K562 (cell line): ENCODE measurements around the gene GTPBP6. TPM values are rescaled to one million over a fixed set of nuclear protein-coding genes. Genes with fewer than 3 reads are reported as not detected.
A peak's percentile ranks its signal among the peaks of the same experiment; 100 is the strongest.

ENCODE experiments used
- ATAC-seq: fragments of 200-7000 bp; cut with Tn5 transposase; 3 replicates; pipeline ENCODE4 v1.9.1; 2020; ENCODE audit warnings: moderate library complexity
- BruUV-seq: library from RNA; stranded (reverse); fragments of 400-500 nt; replicated peaks from 2 replicates; lab custom pipeline; 2021; lab: Mats Ljungman, UMichigan
- CTCF ChIA-PET: fragments of 300-600 bp; formaldehyde crosslinking; extraction: SDS; loops from one replicate; lab custom pipeline; 2021; ENCODE audit warnings: low intra/inter-chr PET ratio; lab: Yijun Ruan, JAX
- POLR2A ChIA-PET: fragments of 300-600, 350-650 bp; sonication (Branson Sonifier 250); formaldehyde crosslinking; extraction: SDS; loops from one replicate; lab custom pipeline; 2021; ENCODE audit warnings: antibody characterized with exemption, inconsistent platforms; lab: Yijun Ruan, JAX
- DNase-seq, 4 experiments: peaks; one replicate each; pipeline versions ENCODE4 v3.0.0 to v3.0.0-alpha.2; 2011 to 2018; ENCODE audit warnings: low spot score in 3 of 4, mixed read lengths in 3 of 4; ENCODE audit errors: extremely low read depth in 1 of 4
- FAIRE-seq: peaks from 2 replicates; lab custom pipeline; 2011; peaks lifted over from hg19 to GRCh38; lab: Jason Lieb, UNC
- H2AFZ ChIP-seq: 2 replicates; pipeline ENCODE4 v1.6.0; 2011; ENCODE audit warnings: low read depth, low read length, control low read depth, inconsistent platforms
- H3K27ac ChIP-seq: fragments of 200-600 bp; 3 replicates; pipeline ENCODE4 v1.8.0; 2011; ENCODE audit warnings: low read depth, mild to moderate bottlenecking, control low read depth, inconsistent platforms, low read length, moderate library complexity, mixed read lengths; ENCODE audit errors: extremely low read depth
- H3K27me3 ChIP-seq, 2 experiments: fragments of 300-600 bp in 1 of 2; 2 replicates in 1 of 2; 3 replicates in 1 of 2; pipeline versions ENCODE4 v1.6.0 to v1.8.0; 2011; ENCODE audit warnings: inconsistent platforms in 2 of 2, low read length in 2 of 2, mild to moderate bottlenecking in 1 of 2, mixed read lengths in 1 of 2, moderate library complexity in 1 of 2; ENCODE audit not compliant: control insufficient read depth in 2 of 2, insufficient read depth in 2 of 2
- H3K36me3 ChIP-seq: fragments of 300-600 bp; 3 replicates; pipeline ENCODE4 v1.8.0; 2011; ENCODE audit warnings: mild to moderate bottlenecking, low read length, inconsistent platforms; ENCODE audit not compliant: control insufficient read depth, insufficient read depth
- H3K4me1 ChIP-seq, 2 experiments: fragments of 200-600 bp in 1 of 2; replicated peaks in 1 of 2; 2 replicates in 1 of 2; 3 replicates in 1 of 2; pipeline versions ENCODE4 v1.5.1 to v1.8.0; 2011; ENCODE audit warnings: inconsistent platforms in 2 of 2, low read length in 2 of 2, mild to moderate bottlenecking in 1 of 2, mixed read lengths in 1 of 2, moderate library complexity in 1 of 2; ENCODE audit not compliant: control insufficient read depth in 2 of 2, insufficient read depth in 2 of 2
- H3K4me2 ChIP-seq: 2 replicates; pipeline ENCODE4 v1.6.1; 2011; ENCODE audit warnings: low read length, control low read depth, inconsistent platforms, mixed read lengths; ENCODE audit not compliant: insufficient read depth
- H3K4me3 ChIP-seq: fragments of 200-600 bp; sonication (generic), shearing (Covaris generic); 2 replicates; pipeline ENCODE4 v1.5.1; 2016; ENCODE audit warnings: control low read depth, inconsistent platforms
- H3K79me2 ChIP-seq: fragments of 200-600 bp; 3 replicates; pipeline ENCODE4 v1.8.0; 2011; ENCODE audit warnings: low read length, inconsistent platforms; ENCODE audit not compliant: control insufficient read depth, insufficient read depth
- H3K9ac ChIP-seq, 2 experiments: 2 replicates each; pipeline versions ENCODE4 v1.6.0 to v1.6.1; 2011; ENCODE audit warnings: low read depth in 2 of 2, low read length in 2 of 2, control low read depth in 1 of 2, inconsistent platforms in 1 of 2, mild to moderate bottlenecking in 1 of 2, mixed read lengths in 1 of 2; ENCODE audit not compliant: insufficient read depth in 1 of 2
- H3K9me1 ChIP-seq: one replicate; pipeline ENCODE4 v1.6.0; 2011; ENCODE audit warnings: inconsistent platforms, mild to moderate bottlenecking, low read length, moderate library complexity; ENCODE audit not compliant: control insufficient read depth, insufficient read depth
- H3K9me3 ChIP-seq: replicated peaks from 2 replicates; pipeline ENCODE4 v1.5.1; 2011; ENCODE audit warnings: low read depth, low read length, inconsistent platforms; ENCODE audit not compliant: control insufficient read depth, insufficient read depth
- H4K20me1 ChIP-seq: replicated peaks from 2 replicates; pipeline ENCODE4 v1.6.1; 2011; ENCODE audit warnings: low read length, inconsistent platforms, mixed read lengths; ENCODE audit not compliant: control insufficient read depth, insufficient read depth
- ARNT ChIP-seq, 2 experiments: fragments of 450-650 bp; IDR thresholded peaks; 2 replicates each; pipeline ENCODE4 v1.6.1; 2016; ENCODE audit warnings: mild to moderate bottlenecking in 1 of 2
- CAMTA2 ChIP-seq: fragments of 250-450 bp; sonication (Bioruptor Pico); conservative IDR thresholded peaks from 2 replicates; pipeline ENCODE4 v1.5.1; 2022
- CC2D1A ChIP-seq: fragments of 450-650 bp; IDR thresholded peaks from 2 replicates; pipeline ENCODE4 v1.6.1; 2017; ENCODE audit warnings: mild to moderate bottlenecking
- CCNT2 ChIP-seq: IDR thresholded peaks from 2 replicates; pipeline ENCODE4 v1.6.1; 2011; ENCODE audit warnings: borderline replicate concordance, low read depth, mild to moderate bottlenecking, moderate library complexity, mixed read lengths, low read length; ENCODE audit not compliant: insufficient read length; ENCODE audit errors: extremely low read depth
- CEBPG ChIP-seq, 3 experiments: fragments of 200-800 bp in 1 of 3; sonication (Bioruptor generic) in 1 of 3; sonication (generic) in 1 of 3; formaldehyde crosslinking in 1 of 3; IDR thresholded peaks in 2 of 3; conservative IDR thresholded peaks in 1 of 3; 2 replicates each; pipeline versions ENCODE4 v1.6.1 to v1.8.0; 2016 to 2022; ENCODE audit warnings: missing compliant biosample characterization in 2 of 3, missing genetic modification characterization in 2 of 3, mild to moderate bottlenecking in 1 of 3, missing genetic modification reagents in 1 of 3
- CGGBP1 ChIP-seq: fragments of 250-450 bp; sonication (Bioruptor Pico); IDR thresholded peaks from 2 replicates; pipeline ENCODE4 v1.9.0; 2021; ENCODE audit warnings: mild to moderate bottlenecking
- FOXM1 ChIP-seq, 2 experiments: fragments of 450-650 bp in 1 of 2; sonication (generic) in 1 of 2; formaldehyde crosslinking in 1 of 2; IDR thresholded peaks; 2 replicates each; pipeline versions ENCODE4 v1.6.1 to v1.9.0; 2017 to 2022; ENCODE audit warnings: low read depth in 2 of 2, mild to moderate bottlenecking in 2 of 2, missing genetic modification reagents in 1 of 2, moderate library complexity in 1 of 2
- KLF6 ChIP-seq: fragments of 250-450 bp; sonication (Bioruptor Pico); IDR thresholded peaks from 2 replicates; pipeline ENCODE4 v1.4.0; 2020; ENCODE audit warnings: mild to moderate bottlenecking, moderate library complexity, borderline replicate concordance
- MBD2 ChIP-seq: sonication (generic); IDR thresholded peaks from 2 replicates; pipeline ENCODE4 v1.6.1; 2016; ENCODE audit warnings: low read depth, borderline replicate concordance
- MCM5 ChIP-seq: fragments of 450-650 bp; IDR thresholded peaks from 2 replicates; pipeline ENCODE4 v1.6.1; 2016; ENCODE audit warnings: low read depth
- POLR2H ChIP-seq: IDR thresholded peaks from 2 replicates; pipeline ENCODE4 v1.6.1; 2016; ENCODE audit warnings: missing genetic modification characterization, low read depth, mild to moderate bottlenecking, control low read depth, missing compliant biosample characterization, moderate library complexity
- PRMT5 ChIP-seq: sonication (generic); formaldehyde crosslinking; IDR thresholded peaks from 2 replicates; pipeline ENCODE4 v1.5.0; 2020; ENCODE audit warnings: missing genetic modification reagents
- PURB ChIP-seq: sonication (generic); formaldehyde crosslinking; IDR thresholded peaks from 2 replicates; pipeline ENCODE4 v1.9.0; 2021; ENCODE audit warnings: low read depth, mild to moderate bottlenecking, missing genetic modification reagents
- SIN3A ChIP-seq, 2 experiments: fragments of 150-350 bp in 1 of 2; IDR thresholded peaks; 2 replicates each; pipeline ENCODE4 v1.6.1; 2011 to 2016; ENCODE audit warnings: borderline replicate concordance in 2 of 2, low read depth in 2 of 2, low read length in 2 of 2, mild to moderate bottlenecking in 2 of 2, moderate library complexity in 2 of 2; ENCODE audit not compliant: control insufficient read depth in 1 of 2
- SMARCC2 ChIP-seq: fragments of 450-650 bp; IDR thresholded peaks from 2 replicates; pipeline ENCODE4 v1.6.1; 2017; ENCODE audit warnings: antibody characterized with exemption, moderate library complexity, mild to moderate bottlenecking, low read depth
- ZBTB34 ChIP-seq: fragments of 250-450 bp; sonication (Bioruptor Pico); IDR thresholded peaks from 2 replicates; pipeline ENCODE4 v1.8.0; 2021; ENCODE audit warnings: mild to moderate bottlenecking, moderate library complexity
- ZC3H8 ChIP-seq: fragments of 450-650 bp; IDR thresholded peaks from 2 replicates; pipeline ENCODE4 v1.6.1; 2017
- ZNF347 ChIP-seq: fragments of 450-650 bp; formaldehyde crosslinking; IDR thresholded peaks from 2 replicates; pipeline ENCODE4 v1.4.0; 2020; ENCODE audit warnings: low read depth, mild to moderate bottlenecking, moderate library complexity
- ZNF778 ChIP-seq: fragments of 450-650 bp; formaldehyde crosslinking; IDR thresholded peaks from 2 replicates; pipeline ENCODE4 v1.4.0; 2020; ENCODE audit warnings: mild to moderate bottlenecking, moderate library complexity
- WGBS: fragments of 100-300 bp; shearing (Covaris generic); methylation state at CpG from one replicate; pipeline ENCODE4 v1.1.6; 2016; ENCODE audit warnings: low coverage, mixed read lengths; ENCODE audit not compliant: insufficient coverage; ENCODE audit errors: missing lambda C conversion rate; 5-methylcytosine and 5-hydroxymethylcytosine counted together
- in situ Hi-C: fragments of 300-500 bp; cut with MboI; formaldehyde crosslinking; loops from 4 replicates; pipeline ENCODE4 v1.15.0; 2018; ENCODE audit warnings: inconsistent platforms, mixed read lengths
- intact Hi-C: fragments of 100-400 bp; cut with micrococcal nuclease; formaldehyde crosslinking; loops from 2 replicates; pipeline ENCODE4 v1.14.2; 2022
- polyA plus RNA-seq, 8 experiments: library from polyadenylated mRNA; depleted of rRNA in 4 of 8; stranded (reverse) in 5 of 8; unstranded in 3 of 8; fragments of >200 nt; fragmentation: Nextera tagmentation in 2 of 8; fragmentation: Illumina TruSeq in 1 of 8; extraction: Ambion mirVana in 2 of 8; extraction: Trizol in 1 of 8; gene quantifications; 2 replicates each; pipeline versions ENCODE4 v1.2.1 to v1.2.3, GENCODE V29; 2011 to 2014; ENCODE audit warnings: inconsistent platforms in 1 of 8, missing spikeins in 1 of 8
- total RNA-seq, 7 experiments: library from RNA; depleted of rRNA in 6 of 7; stranded (reverse); fragments of >200 nt in 6 of 7; fragmentation: Illumina TruSeq in 2 of 7; extraction: Trizol in 2 of 7; gene quantifications; 2 replicates each; pipeline versions ENCODE4 v1.2.1 to v1.2.3, GENCODE V29; 2011 to 2021; ENCODE audit warnings: low replicate concordance in 1 of 7

Gene GTPBP6
- total and polyA plus RNA-seq, 9 of the 15 experiments (the other 6 are each of a cell fraction or from before 2014, with no cell fraction given): 0.24 to 35.2 (median 8.0) TPM

- TF ChIP-seq PRMT5 (CRISPR knock-in tag): no peak
- TF ChIP-seq CCNT2: peak; percentile 16
- TF ChIP-seq MCM5: no peak
- TF ChIP-seq ZNF347 (CRISPR knock-in tag): no peak
- no peak for TF ChIP-seq FOXM1 (IDR thresholded peaks at IDR 0.05; ENCODE audit: low read depth)
- TF ChIP-seq FOXM1 (CRISPR knock-in tag; IDR thresholded peaks at IDR 0.05; ENCODE audit: low read depth): no peak
- no peak for TF ChIP-seq PURB (CRISPR knock-in tag)
- TF ChIP-seq ZC3H8: no peak
- no peak for TF ChIP-seq ARNT (IDR thresholded peaks at IDR 0.05)
- TF ChIP-seq ZNF778: no peak
- no peak for TF ChIP-seq SMARCC2
Measured at GRCh38 chrX:319579-320125, 1.1 kb upstream of the GTPBP6 start (continued).

- 0% methylated on average over 20 of the region's 61 CpGs for WGBS
- TF ChIP-seq POLR2H (tag) (0 out of 2 replicates have a peak, but pooled peaks have one; percentile 36), KLF6 (no peak), CAMTA2 (CRISPR knock-in tag) (no peak), SIN3A (IDR thresholded peaks at IDR 0.05; ENCODE audit: borderline replicate concordance in 2 of 2, control insufficient read depth in 1 of 2, low read depth in 2 of 2, low read length in 2 of 2) (no peak), CGGBP1 (no peak), CEBPG (CRISPR knock-in tag; IDR thresholded peaks at IDR 0.05) (no peak), CEBPG (tag; conservative IDR thresholded peaks at IDR 0.05 in 1 of 2, IDR thresholded peaks at IDR 0.05 in 1 of 2) (no peak), ZBTB34 (CRISPR knock-in tag) (no peak), MBD2 (peak; percentile 86), PRMT5 (CRISPR knock-in tag) (no peak), CC2D1A (no peak)
Measured at GRCh38 chrX:318068-318738, 393 bp downstream of the GTPBP6 start.

More at GRCh38 chrX:318068-318738, 393 bp downstream of the GTPBP6 start:
- H3K4me2 ChIP-seq: peak overlapping the region; percentile 76; the same call in 1 of the 2 replicates
- H3K9me1 ChIP-seq: no peaks in the 10 kb centered on the region
- FAIRE-seq (no peak), DNase-seq (peak; percentile 69 to 98 (median 79)), ATAC-seq (peak; percentile 86)
- intact Hi-C loops: loop anchor here (1.0 kb wide), 1 partner anchor 35 kb away; no protein-coding TSS in a partner anchor
- H3K36me3 ChIP-seq: peaks cover 27% of the 10 kb centered on the region; the same call in 2 of the 3 replicates
- H2AFZ ChIP-seq: peak overlapping the region; percentile 70; the same call in 1 of the 2 replicates
- peak overlapping the region; percentile 75 for H3K4me3 ChIP-seq
- H3K9ac ChIP-seq: peak overlapping the region; percentile 68 to 96; a peak in 3 of 4 replicates
- in situ Hi-C loops: no loop called here
- ChIA-PET CTCF (no interaction called here), POLR2A (no interaction called here)
- H4K20me1 ChIP-seq: no peaks in the 10 kb centered on the region
- no peaks in the 10 kb centered on the region for H3K9me3 ChIP-seq
- no TSS peak for BruUV-seq
- peaks cover 5 to 34% of the 10 kb centered on the region in 2 experiments; a peak in 4 of 5 replicates for H3K4me1 ChIP-seq
- peak overlapping the region; percentile 94 for H3K27ac ChIP-seq
- peaks cover 30% of the 10 kb centered on the region for H3K79me2 ChIP-seq
- H3K27me3 ChIP-seq: no peaks in the 10 kb centered on the region
